ENCODE data around the gene PEX14. TPM values are rescaled to one million over a fixed set of nuclear protein-coding genes. Genes with fewer than 3 reads are reported as not detected.

PEX14 gene
- total and polyA plus RNA-seq, 2 experiments from 2014 or later, result 17.6 to 19.6 TPM

- TF ChIP-seq CTCF (conservative IDR thresholded peaks at IDR 0.05; ENCODE audit: low read depth in 2 of 2), result no peak
- no peak for TF ChIP-seq ZNF114 (CRISPR knock-in tag; IDR thresholded peaks at IDR 0.05)
- TF ChIP-seq ZNF331 (CRISPR knock-in tag; IDR thresholded peaks at IDR 0.05; ENCODE audit: low read depth), result no peak
- no peak for TF ChIP-seq REST (IDR thresholded peaks at IDR 0.05; ENCODE audit: unreplicated experiment)
These were observed 136.3 kb downstream of the PEX14 start (continued) for GRCh38 chr1:10610901-10611600.

GRCh38 chr1:10612436-10613160 lies 137.8 kb downstream of the PEX14 start:
- H4K20me1 ChIP-seq (replicated peaks; ENCODE audit: insufficient read depth), result no peaks in the 10 kb centered on the region
- Mint-ChIP-seq H3K36me3 (ENCODE audit: low read depth) (no peaks in the 10 kb centered on the region), H3K27ac (no peak overlapping the region)
- TF ChIP-seq NANOG (IDR thresholded peaks at IDR 0.05; ENCODE audit: borderline replicate concordance) (no peak), JUNB (IDR thresholded peaks at IDR 0.05; ENCODE audit: unreplicated experiment) (no peak), ETS1 (IDR thresholded peaks at IDR 0.05) (no peak), ZNF331 (CRISPR knock-in tag; IDR thresholded peaks at IDR 0.05; ENCODE audit: low read depth) (no peak), CREB1 (CRISPR knock-in tag; IDR thresholded peaks at IDR 0.05; ENCODE audit: low read depth) (no peak), REST (IDR thresholded peaks at IDR 0.05; ENCODE audit: unreplicated experiment) (no peak)

More at GRCh38 chr1:10612436-10613160, 137.8 kb downstream of the PEX14 start:
- Mint-ChIP-seq H3K27me3 (ENCODE audit: insufficient read depth, low read depth, poor library complexity) (peaks cover 13% of the 10 kb centered on the region), H3K4me3 (no peak overlapping the region), H3K4me1 (peaks cover 26% of the 10 kb centered on the region), H3K9me3 (no peaks in the 10 kb centered on the region; the same call in 2 of the 3 replicates)
- DNase-seq (ENCODE audit: low spot score) (no peak), ATAC-seq (peak; percentile 20; the same call in 1 of the 3 replicates)
- H3K4me2 ChIP-seq, result no peak overlapping the region
- no peak overlapping the region for H2AFZ ChIP-seq
- H3K9me2 ChIP-seq (ENCODE audit: insufficient read depth), result no peaks in the 10 kb centered on the region
- H3K4me3 ChIP-seq, result no peak overlapping the region
- no peak overlapping the region for H3K27ac ChIP-seq (ENCODE audit: low read depth)
- H3K27me3 ChIP-seq (ENCODE audit: insufficient read depth), result no peaks in the 10 kb centered on the region
- H3K4me1 ChIP-seq (ENCODE audit: insufficient read depth), result no peaks in the 10 kb centered on the region; the same call in 1 of the 2 replicates
- H3K36me3 ChIP-seq (ENCODE audit: insufficient read depth), result no peaks in the 10 kb centered on the region
- no peaks in the 10 kb centered on the region for H3K79me2 ChIP-seq (replicated peaks; ENCODE audit: insufficient read depth)
- no peaks in the 10 kb centered on the region for H3F3A ChIP-seq (replicated peaks; ENCODE audit: low read depth)

Measured in GM23338 (cell line).